Loucy (cell line): ENCODE results near the gene FAM53A.

Experiments
- H2AFZ ChIP-seq: fragments of 200-600 bp; sonication (generic); 2 replicates; pipeline ENCODE4 v1.6.0; 2016; ENCODE audit warnings: antibody characterized with exemption, mild to moderate bottlenecking, low read length, moderate library complexity
- H3F3A ChIP-seq: fragments of 200-600 bp; 2 replicates; pipeline ENCODE4 v1.6.0; 2016; ENCODE audit warnings: antibody characterized with exemption, low read depth, mild to moderate bottlenecking
- H3K27me3 ChIP-seq: fragments of 200-600 bp; sonication (generic); 2 replicates; pipeline ENCODE4 v1.6.1; 2014; ENCODE audit warnings: low read length, mild to moderate bottlenecking; ENCODE audit not compliant: insufficient read depth, poor library complexity, severe bottlenecking
- H3K36me3 ChIP-seq: fragments of 200-600 bp; sonication (generic); 2 replicates; pipeline ENCODE4 v1.6.1; 2016; ENCODE audit warnings: low read length; ENCODE audit not compliant: insufficient read depth
- H3K4me1 ChIP-seq: fragments of 200-600 bp; sonication (generic); 2 replicates; pipeline ENCODE4 v1.5.1; 2014; ENCODE audit warnings: low read length, mild to moderate bottlenecking; ENCODE audit not compliant: insufficient read depth, poor library complexity, severe bottlenecking
- H3K4me2 ChIP-seq: fragments of 200-600 bp; sonication (generic); 2 replicates; pipeline ENCODE4 v1.6.0; 2014; ENCODE audit warnings: antibody characterized with exemption, low read length, low read depth, mild to moderate bottlenecking; ENCODE audit not compliant: poor library complexity, severe bottlenecking
- H3K4me3 ChIP-seq: fragments of 200-600 bp; sonication (generic); 2 replicates; pipeline ENCODE4 v1.5.1; 2014; ENCODE audit warnings: low read length, mild to moderate bottlenecking, mixed read lengths; ENCODE audit not compliant: poor library complexity, severe bottlenecking
- H3K79me2 ChIP-seq: fragments of 200-600 bp; sonication (generic); 2 replicates; pipeline ENCODE4 v1.6.1; 2014; ENCODE audit warnings: low read length; ENCODE audit not compliant: insufficient read depth
- H3K9ac ChIP-seq: fragments of 200-600 bp; sonication (generic); 2 replicates; pipeline ENCODE4 v1.6.0; 2014; ENCODE audit warnings: mild to moderate bottlenecking, low read depth, low read length, moderate library complexity; ENCODE audit not compliant: poor library complexity, severe bottlenecking
- H3K9me2 ChIP-seq: fragments of 200-600 bp; sonication (generic); replicated peaks from 2 replicates; pipeline ENCODE4 v1.6.1; 2016; ENCODE audit warnings: low read depth, low read length, mixed read lengths
- H3K9me3 ChIP-seq: fragments of 200-600 bp; sonication (generic); 2 replicates; pipeline ENCODE4 v1.6.1; 2014; ENCODE audit warnings: mild to moderate bottlenecking, antibody characterized with exemption, low read length, low read depth; ENCODE audit not compliant: insufficient read depth
- H4K20me1 ChIP-seq: fragments of 200-600 bp; sonication (generic); 2 replicates; pipeline ENCODE4 v1.6.0; 2014; ENCODE audit warnings: antibody characterized with exemption, low read length, mild to moderate bottlenecking; ENCODE audit not compliant: insufficient read depth, poor library complexity, severe bottlenecking
- CTCF ChIP-seq: fragments of 200-600 bp; sonication (generic); conservative IDR thresholded peaks from 2 replicates; pipeline ENCODE4 v1.5.1; 2014; ENCODE audit warnings: mild to moderate bottlenecking, antibody characterized with exemption, low read length
- EZH2phosphoT487 ChIP-seq: fragments of 200-600 bp; IDR thresholded peaks from 2 replicates; pipeline ENCODE4 v1.6.1; 2018; ENCODE audit warnings: antibody characterized with exemption, mild to moderate bottlenecking, moderate library complexity, borderline replicate concordance

The FAM53A gene

GRCh38 chr4:1623821-1624518, 60.1 kb downstream of the FAM53A start:
- Histone ChIP-seq H3K36me3 (no peaks in the 10 kb centered on the region), H3K79me2 (no peaks in the 10 kb centered on the region), H3K27me3 (no peaks in the 10 kb centered on the region), H3F3A (no peaks in the 10 kb centered on the region), H3K9ac (no peak overlapping the region), H3K9me3 (peaks cover 13% of the 10 kb centered on the region; the same call in 1 of the 2 replicates), H3K9me2 (no peaks in the 10 kb centered on the region), H2AFZ (no peak overlapping the region), H3K4me3 (no peak overlapping the region), H4K20me1 (no peaks in the 10 kb centered on the region), H3K4me2 (no peak overlapping the region), H3K4me1 (no peaks in the 10 kb centered on the region)
- TF ChIP-seq CTCF (no peak), EZH2phosphoT487 (no peak)

GRCh38 chr4:1623400-1623799, 60.7 kb downstream of the FAM53A start:
- Histone ChIP-seq H3F3A (no peaks in the 10 kb centered on the region), H3K9ac (no peak overlapping the region), H4K20me1 (no peaks in the 10 kb centered on the region), H3K9me2 (no peaks in the 10 kb centered on the region), H2AFZ (no peak overlapping the region), H3K27me3 (no peaks in the 10 kb centered on the region), H3K4me2 (no peak overlapping the region), H3K9me3 (peaks cover 13% of the 10 kb centered on the region; the same call in 1 of the 2 replicates), H3K4me3 (no peak overlapping the region), H3K79me2 (no peaks in the 10 kb centered on the region), H3K36me3 (no peaks in the 10 kb centered on the region), H3K4me1 (no peaks in the 10 kb centered on the region)
- TF ChIP-seq EZH2phosphoT487 (no peak), CTCF (no peak)

- Histone ChIP-seq H3K4me3 (no peak overlapping the region), H3K4me2 (no peak overlapping the region), H3K9me2 (no peaks in the 10 kb centered on the region), H4K20me1 (no peaks in the 10 kb centered on the region), H3K9me3 (peaks cover 15% of the 10 kb centered on the region; the same call in 1 of the 2 replicates), H2AFZ (no peak overlapping the region), H3K27me3 (no peaks in the 10 kb centered on the region), H3K9ac (no peak overlapping the region), H3K79me2 (no peaks in the 10 kb centered on the region), H3K4me1 (no peaks in the 10 kb centered on the region), H3F3A (no peaks in the 10 kb centered on the region), H3K36me3 (no peaks in the 10 kb centered on the region)
- TF ChIP-seq CTCF (no peak), EZH2phosphoT487 (no peak)
Observed at GRCh38 chr4:1622956-1623355, 61.2 kb downstream of the FAM53A start.
